Iris pigment epithelial cell (primary cell): ENCODE measurements around the gene KIDINS220.

ENCODE experiments used
- DNase-seq: peaks from one replicate; pipeline ENCODE4 v3.0.0-alpha.2; 2011; ENCODE audit warnings: low read depth

Gene KIDINS220

GRCh38 chr2:8805278-8806210, 31.9 kb downstream of the KIDINS220 start:
- DNase-seq = no peak

GRCh38 chr2:8803658-8804379, 33.6 kb downstream of the KIDINS220 start:
- DNase-seq = peak; percentile 98

DNA sequence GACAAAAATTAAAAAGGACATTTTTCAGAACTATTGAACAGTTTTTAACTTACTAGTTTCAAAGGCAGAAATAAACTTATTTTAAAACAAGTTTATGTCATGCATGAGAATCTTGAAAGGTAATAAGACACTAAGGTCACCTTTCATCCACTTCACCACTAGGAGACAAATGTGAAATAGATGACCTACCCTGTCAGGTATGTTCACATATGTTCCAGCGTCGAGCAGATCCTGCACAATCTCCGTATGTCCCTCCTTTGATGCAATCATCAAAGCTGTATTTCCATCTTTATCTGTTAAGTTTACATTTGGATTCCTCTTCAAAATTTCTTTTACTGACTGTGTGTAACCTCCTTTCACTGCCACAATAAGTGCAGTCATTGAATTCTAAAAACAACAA, 34.7 kb downstream of the KIDINS220 start:
- DNase-seq = no peak

- peak; percentile 19 for DNase-seq
Measured at GRCh38 chr2:8800821-8801220, 36.6 kb downstream of the KIDINS220 start.

DNA sequence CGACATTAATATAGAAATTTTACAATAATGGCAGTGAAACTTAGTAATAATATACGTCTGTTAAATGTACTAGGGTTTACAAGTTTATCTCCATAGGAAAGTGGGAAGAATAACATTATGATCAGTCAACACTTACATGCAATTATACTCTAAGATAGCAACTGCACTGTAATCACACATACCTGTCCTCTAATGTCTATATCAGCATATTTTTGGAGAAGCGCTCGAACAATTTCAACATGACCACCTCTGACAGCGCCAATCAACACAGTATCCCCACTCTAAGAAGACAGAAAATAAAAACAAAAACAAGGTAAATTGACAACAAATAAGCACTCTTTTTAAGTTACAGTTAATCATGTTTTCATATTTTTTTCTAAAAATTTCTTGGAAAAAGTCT, 37.2 kb downstream of the KIDINS220 start:
- DNase-seq = no peak

DNA sequence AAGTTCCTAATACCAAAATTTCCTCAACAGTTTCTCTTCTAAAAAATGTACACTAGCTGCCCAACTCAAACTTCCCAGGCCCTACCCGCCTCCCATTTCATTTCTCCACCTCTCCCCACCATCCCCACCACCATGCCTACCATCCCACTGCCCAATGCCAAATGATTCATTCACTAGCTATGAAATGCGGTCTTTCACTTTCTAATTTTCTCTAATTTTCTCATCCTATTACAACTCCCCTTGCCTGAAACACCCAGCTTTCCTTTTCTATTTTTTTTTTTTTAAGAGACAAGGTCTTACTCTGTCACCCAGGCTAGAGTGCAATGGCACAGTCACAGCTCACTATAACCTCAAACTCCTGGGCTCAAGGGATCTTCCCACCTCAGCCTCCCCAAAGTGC, 38.4 kb downstream of the KIDINS220 start:
- DNase-seq = peak; percentile 6

DNA sequence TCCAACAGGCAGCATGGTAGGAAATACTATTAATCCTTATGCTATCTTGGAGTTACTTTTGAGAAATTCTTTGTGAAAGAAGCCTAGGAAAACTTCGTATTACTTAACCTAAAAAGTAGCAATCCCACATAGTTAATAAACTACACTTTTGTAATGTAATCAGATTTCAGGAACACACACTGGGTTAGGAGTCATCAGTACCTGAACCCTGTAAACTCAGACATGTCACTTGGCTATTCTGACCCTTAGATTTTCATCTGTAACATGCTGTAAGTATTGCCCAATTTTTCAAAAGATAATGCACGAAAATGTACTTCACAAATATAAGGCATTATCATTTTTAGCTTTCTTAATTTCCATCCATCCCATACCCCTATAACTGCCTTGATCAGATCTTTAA, 39.0 kb downstream of the KIDINS220 start:
- DNase-seq = no peak

DNA sequence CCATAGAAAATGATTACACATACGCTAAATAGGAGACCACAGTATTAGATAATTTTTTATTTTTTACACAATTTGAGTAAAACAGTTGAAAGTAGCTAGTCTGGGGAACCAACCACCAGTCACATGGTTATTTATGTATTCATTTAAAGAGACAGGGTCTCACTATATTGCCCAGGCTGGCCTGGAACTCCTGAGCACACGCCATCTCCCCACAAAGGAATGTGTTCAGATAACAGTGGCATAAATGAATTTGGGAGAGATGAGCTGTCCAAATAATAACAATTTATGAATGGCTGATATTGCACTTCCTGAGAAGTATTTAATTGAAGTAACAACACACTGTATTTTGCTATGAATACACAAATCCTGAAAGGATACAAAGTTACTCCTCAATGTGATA, 39.7 kb downstream of the KIDINS220 start:
- DNase-seq = peak; percentile 4

- no peak for DNase-seq
Measured at GRCh38 chr2:8796878-8797550, 40.4 kb downstream of the KIDINS220 start.

DNA sequence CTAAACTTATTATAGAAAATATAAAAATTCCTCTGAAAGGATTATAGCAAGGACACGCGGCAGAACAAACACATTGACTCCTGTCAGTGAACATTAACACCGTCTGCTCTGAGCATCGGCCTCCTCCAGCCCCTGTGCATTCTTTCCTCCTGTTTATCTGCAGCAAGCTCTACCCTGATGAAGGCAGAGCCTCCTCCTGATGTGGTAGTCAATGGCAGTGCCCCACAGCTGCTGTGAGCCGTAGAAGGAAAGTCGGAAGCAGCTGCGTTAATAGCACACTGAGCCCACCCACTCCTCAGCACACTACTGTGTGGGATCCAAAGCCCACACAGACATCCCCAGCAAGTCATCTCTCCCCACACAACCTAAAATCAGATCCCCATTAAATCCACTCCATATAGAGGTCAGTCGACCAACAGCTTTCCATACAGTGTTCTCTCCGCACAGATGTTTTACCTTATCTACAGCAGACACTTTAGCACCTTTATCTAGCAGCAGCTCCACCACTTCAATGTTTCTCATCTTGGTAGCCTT, 41.0 kb downstream of the KIDINS220 start:
- DNase-seq = no peak

DNA sequence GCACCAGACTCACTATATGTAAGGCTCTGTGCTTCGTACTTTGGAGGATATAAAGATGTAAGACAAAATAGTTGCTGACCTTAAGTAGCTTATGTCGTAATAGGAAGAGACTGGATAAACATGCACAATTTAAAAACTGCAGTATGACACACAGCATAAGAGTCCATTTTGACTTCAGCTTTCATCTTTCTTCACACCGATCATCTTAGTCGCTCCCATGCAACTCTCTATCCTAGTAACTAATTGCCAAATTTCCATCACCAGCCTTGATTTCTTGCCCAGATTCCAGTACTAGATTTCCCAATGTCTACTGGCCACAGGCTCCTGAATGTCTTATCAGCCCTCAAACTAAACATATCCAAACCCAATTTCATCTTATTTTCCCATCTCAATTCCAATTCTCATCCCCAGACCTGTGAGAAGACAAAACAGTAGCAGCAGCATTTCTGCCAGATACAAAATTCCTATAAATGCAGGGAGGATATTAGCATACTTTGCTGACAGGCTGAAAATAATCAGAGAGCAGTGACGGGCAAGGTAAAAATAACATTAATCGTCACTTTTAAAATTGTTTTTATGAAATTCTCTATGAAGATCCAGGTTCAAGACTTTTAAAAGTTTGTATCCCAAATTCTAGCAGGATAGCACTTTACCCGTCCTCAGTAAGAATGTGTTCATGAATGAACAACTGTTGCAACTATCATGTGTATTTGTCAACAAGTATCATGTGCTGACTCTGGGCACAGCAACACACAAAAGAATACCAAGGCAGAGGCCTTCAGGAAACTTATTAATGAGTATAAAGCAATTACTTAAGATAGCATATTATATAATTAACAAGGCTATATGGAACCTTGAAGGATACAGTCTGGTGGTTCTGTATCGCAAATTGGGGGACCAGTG, 42.2 kb downstream of the KIDINS220 start:
- peak; percentile 90 for DNase-seq

DNA sequence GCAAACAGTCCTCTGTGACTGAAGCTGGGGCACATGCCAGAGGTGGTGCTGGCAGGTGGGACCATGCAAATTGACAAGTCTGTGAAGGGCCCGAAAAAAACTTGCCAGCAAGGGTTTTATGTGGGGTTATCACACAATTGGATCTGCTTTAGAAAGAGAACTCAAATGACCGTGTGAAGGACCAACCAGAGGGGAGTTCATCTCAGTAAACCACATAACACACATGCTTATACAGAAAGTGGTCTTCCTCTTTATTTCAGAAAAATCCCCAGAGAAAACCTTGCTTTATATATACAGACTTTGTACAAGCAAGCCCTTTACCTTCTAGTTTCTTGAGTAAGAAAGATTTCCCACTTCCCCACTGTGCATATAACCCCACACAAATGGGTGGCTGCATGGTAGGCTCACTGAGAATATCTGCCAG, 46.7 kb downstream of the KIDINS220 start:
- no peak for DNase-seq

DNA sequence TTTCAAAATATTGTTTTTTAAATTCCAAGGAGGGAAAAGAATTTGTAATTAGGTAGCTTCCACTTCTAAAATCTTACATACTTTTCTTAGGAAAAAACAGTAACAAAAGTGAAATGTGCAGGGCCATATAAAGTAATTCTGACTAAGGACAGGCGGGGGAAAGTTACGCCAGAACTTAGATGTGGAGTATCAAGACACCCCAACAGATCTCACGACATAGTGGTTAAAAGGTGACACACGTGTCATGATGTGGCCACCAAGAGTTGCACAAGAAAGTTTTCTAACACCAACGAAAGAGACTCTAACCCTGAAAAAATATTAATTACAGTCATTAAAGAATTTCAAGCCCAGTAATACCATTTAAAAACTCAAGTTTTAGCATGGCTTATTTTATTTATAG, 51.0 kb downstream of the KIDINS220 start:
- DNase-seq = no peak

DNA sequence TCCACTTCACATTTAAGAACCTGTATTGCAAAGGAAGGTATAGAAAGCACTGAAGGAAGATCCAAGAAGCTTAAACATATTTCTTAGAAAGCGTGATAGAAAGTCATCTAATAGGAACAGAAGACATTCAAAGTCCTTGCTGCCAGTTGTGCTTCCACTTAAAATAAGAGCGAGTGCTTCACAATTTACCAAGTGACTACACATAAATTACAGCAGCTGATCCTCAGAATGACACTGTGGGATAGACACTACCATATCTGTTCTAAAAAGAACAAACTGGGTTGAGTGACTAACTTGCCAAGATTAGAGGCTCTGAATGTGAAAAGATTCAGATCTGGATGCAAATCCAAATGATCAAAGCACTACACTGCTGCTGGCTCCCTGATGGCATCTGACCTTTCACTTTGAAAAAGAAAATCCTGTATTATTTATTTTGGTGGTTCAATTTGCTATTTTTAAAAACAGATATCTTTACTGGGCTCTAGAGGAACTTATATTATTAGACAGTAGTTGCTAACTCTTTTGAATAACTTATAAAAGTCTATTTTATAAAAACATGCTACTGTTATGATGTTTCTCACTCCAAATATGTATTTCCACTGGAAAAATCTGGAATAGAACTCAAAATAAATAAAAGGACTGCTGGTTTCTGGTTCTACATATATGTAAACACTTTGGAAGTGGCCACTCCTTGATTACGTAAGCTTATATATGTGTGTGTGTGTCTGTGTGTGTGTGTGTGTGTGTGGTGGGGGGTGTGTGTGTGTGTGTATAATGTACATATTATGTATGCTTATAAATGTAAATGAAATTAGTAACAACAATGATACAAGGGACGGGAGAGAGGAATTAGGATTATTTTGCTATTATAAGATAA, 57.4 kb downstream of the KIDINS220 start:
- DNase-seq = no peak

GRCh38 chr2:8774371-8774770, 63.0 kb downstream of the KIDINS220 start:
- no peak for DNase-seq

- DNase-seq = no peak
Measured at GRCh38 chr2:8767324-8767723, 70.1 kb downstream of the KIDINS220 start.

- peak; percentile 49 for DNase-seq
Measured at GRCh38 chr2:8761529-8762164, 75.8 kb downstream of the KIDINS220 start.

GRCh38 chr2:8756716-8757115, 80.7 kb downstream of the KIDINS220 start:
- no peak for DNase-seq

DNA sequence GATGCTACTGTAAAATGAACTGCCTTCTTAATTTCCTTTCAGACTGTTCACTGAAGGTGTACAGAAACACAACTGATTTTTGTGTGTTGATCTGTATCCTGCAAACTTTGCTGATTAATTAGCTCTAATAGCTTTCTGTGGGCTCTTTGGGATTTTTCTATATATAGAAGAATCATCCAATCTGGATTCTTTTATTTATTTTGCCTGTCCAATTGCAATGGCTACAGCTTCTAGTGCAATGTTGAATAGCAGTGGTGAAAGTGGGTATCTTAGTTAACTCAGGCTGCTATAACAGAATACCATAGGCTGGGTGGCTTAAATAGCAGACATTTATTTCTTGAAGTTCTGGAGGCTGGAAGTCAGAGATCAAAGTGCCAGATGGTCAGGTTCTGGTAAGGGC, 81.2 kb downstream of the KIDINS220 start:
- DNase-seq = no peak
